KMS-11 (cell line): ENCODE measurements around the gene THTPA.
"Not testable (repeated sequence)": the region's sequence is repeated elsewhere in the genome, so short reads cannot be mapped to it uniquely, and the experiment has no call there.

Source experiments
- H2AFZ ChIP-seq: fragments of 200-600 bp; sonication (generic); 2 replicates; pipeline ENCODE4 v1.6.1; 2016; ENCODE audit warnings: antibody characterized with exemption, mixed run types, low read depth
- H3K27ac ChIP-seq: fragments of 200-600 bp; sonication (generic); 2 replicates; pipeline ENCODE4 v1.6.1; 2016; ENCODE audit warnings: mild to moderate bottlenecking, mixed run types
- H3K27me3 ChIP-seq: fragments of 200-600 bp; sonication (generic); 2 replicates; pipeline ENCODE4 v1.6.1; 2017; ENCODE audit warnings: mild to moderate bottlenecking, low read depth, mixed run types, moderate library complexity; ENCODE audit not compliant: insufficient read depth
- H3K36me3 ChIP-seq: fragments of 200-600 bp; sonication (generic); 2 replicates; pipeline ENCODE4 v1.6.1; 2017; ENCODE audit warnings: mild to moderate bottlenecking, mixed run types; ENCODE audit not compliant: insufficient read depth
- H3K4me1 ChIP-seq: fragments of 200-600 bp; sonication (generic); 2 replicates; pipeline ENCODE4 v1.6.1; 2016; ENCODE audit warnings: mild to moderate bottlenecking, low read depth, mixed run types; ENCODE audit not compliant: poor library complexity, severe bottlenecking
- H3K4me2 ChIP-seq: fragments of 200-600 bp; sonication (generic); 2 replicates; pipeline ENCODE4 v1.7.0; 2016; ENCODE audit warnings: mild to moderate bottlenecking, mixed run types
- H3K4me3 ChIP-seq: fragments of 200-600 bp; sonication (generic); IDR thresholded peaks from 2 replicates; pipeline ENCODE4 v1.6.1; 2017; ENCODE audit warnings: low read depth, low read length, mixed read lengths; ENCODE audit not compliant: insufficient read depth
- H3K79me2 ChIP-seq: fragments of 200-600 bp; sonication (generic); 2 replicates; pipeline ENCODE4 v1.6.1; 2016; ENCODE audit warnings: low read depth, mixed run types; ENCODE audit not compliant: insufficient read depth
- H3K9ac ChIP-seq: fragments of 200-600 bp; sonication (generic); 2 replicates; pipeline ENCODE4 v1.6.1; 2016; ENCODE audit warnings: mild to moderate bottlenecking, mixed run types
- H4K20me1 ChIP-seq: fragments of 200-600 bp; sonication (generic); 2 replicates; pipeline ENCODE4 v1.6.1; 2016; ENCODE audit warnings: mild to moderate bottlenecking, mixed run types; ENCODE audit not compliant: insufficient read depth
- TF ChIP-seq, protein P1 (sequence below): fragments of 200-600 bp; sonication (generic); conservative IDR thresholded peaks from 2 replicates; pipeline ENCODE4 v1.6.1; 2017; ENCODE audit warnings: low read depth, mild to moderate bottlenecking, antibody characterized with exemption, low read length, moderate library complexity, mixed read lengths

THTPA gene

GRCh38 chr14:23582906-23583760 lies 27.1 kb downstream of the THTPA start:
- Histone ChIP-seq H3K4me1 (no peaks in the 10 kb centered on the region), H3K9ac (no peak overlapping the region), H3K4me3 (no peak overlapping the region), H3K4me2 (no peak overlapping the region), H3K27ac (no peak overlapping the region), H2AFZ (no peak overlapping the region), H4K20me1 (no peaks in the 10 kb centered on the region), H3K79me2 (no peaks in the 10 kb centered on the region), H3K27me3 (no peaks in the 10 kb centered on the region), H3K36me3 (no peaks in the 10 kb centered on the region)
- TF ChIP-seq, protein P1, sequence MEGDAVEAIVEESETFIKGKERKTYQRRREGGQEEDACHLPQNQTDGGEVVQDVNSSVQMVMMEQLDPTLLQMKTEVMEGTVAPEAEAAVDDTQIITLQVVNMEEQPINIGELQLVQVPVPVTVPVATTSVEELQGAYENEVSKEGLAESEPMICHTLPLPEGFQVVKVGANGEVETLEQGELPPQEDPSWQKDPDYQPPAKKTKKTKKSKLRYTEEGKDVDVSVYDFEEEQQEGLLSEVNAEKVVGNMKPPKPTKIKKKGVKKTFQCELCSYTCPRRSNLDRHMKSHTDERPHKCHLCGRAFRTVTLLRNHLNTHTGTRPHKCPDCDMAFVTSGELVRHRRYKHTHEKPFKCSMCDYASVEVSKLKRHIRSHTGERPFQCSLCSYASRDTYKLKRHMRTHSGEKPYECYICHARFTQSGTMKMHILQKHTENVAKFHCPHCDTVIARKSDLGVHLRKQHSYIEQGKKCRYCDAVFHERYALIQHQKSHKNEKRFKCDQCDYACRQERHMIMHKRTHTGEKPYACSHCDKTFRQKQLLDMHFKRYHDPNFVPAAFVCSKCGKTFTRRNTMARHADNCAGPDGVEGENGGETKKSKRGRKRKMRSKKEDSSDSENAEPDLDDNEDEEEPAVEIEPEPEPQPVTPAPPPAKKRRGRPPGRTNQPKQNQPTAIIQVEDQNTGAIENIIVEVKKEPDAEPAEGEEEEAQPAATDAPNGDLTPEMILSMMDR: no peak

- not testable (repeated sequence) for H3K79me2 ChIP-seq, H3K4me2 ChIP-seq, H3K36me3 ChIP-seq, H3K4me1 ChIP-seq, H2AFZ ChIP-seq, H4K20me1 ChIP-seq, H3K9ac ChIP-seq, H3K4me3 ChIP-seq, H3K27ac ChIP-seq, H3K27me3 ChIP-seq
These were observed 27.9 kb downstream of the THTPA start for GRCh38 chr14:23583761-23584526.

DNA sequence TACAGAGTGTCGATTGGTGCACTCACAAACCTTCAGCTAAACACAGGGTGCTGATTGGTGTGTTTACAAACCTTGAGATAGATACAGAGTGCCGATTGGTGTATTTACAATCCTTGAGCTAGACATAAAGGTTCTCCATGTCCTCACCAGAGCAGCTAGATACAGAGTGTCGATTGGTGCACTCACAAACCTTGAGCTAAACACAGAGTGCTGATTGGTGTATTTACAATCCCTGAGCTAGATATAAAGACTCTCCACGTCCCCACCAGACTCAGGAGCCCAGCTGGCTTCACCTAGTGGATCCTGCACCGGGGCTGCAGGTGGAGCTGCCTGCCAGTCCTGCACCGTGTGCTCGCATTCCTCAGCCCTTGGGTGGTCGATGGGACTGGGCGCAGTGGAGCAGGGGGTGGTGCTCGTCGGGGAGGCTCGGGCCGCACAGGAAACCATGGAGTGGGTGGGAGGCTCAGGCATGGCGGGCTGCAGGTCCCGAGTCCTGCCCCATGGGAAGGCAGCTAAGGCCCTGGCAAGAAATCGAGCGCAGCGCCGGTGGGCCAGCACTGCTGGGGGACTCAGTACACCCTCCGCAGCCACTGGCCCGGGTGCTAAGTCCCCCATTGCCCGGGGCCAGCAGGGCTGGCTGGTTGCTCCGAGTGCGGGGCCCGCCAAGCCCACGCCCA lies 28.6 kb downstream of the THTPA start:
- H2AFZ ChIP-seq, H3K79me2 ChIP-seq, H3K4me2 ChIP-seq, H3K4me3 ChIP-seq, H3K27ac ChIP-seq, H3K4me1 ChIP-seq, H4K20me1 ChIP-seq, H3K36me3 ChIP-seq, H3K27me3 ChIP-seq, H3K9ac ChIP-seq: not testable (repeated sequence)

DNA sequence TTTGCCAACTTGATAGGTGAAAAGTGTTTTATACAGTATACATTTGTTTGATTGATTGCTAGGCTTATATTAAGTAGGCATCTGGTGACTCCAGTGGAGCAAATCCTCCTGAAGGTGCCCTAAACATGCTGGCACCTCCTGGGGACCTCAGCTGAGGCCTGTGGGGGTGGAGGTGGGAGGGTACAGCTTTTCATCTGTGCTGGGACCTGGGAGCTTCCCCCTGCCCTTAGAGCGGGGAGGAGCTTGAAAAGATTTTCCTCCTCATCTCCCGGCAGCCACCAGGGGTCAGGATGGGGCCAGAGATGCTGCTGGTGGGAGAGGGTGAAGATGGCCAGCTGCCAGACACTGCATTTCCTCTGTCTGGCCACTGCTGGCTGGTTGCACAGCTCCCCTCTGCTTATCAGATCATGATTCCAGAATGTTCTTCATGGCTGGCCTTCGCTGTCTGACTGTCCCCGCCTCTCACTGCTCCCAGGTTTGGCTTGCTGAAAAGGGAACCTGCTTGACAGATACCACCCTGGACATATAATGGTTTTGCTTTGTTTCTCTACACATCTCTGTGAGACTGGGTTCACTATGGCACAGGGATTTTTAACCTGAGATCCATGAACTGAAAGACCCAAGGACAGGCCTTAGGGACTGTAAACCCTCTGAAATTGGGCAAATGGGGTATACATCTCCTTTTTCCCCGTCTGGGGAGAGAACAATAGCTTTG lies 33.0 kb downstream of the THTPA start:
- Histone ChIP-seq H3K4me3 (no peak overlapping the region), H4K20me1 (no peaks in the 10 kb centered on the region), H3K79me2 (no peaks in the 10 kb centered on the region), H3K27ac (no peak overlapping the region), H3K27me3 (no peaks in the 10 kb centered on the region), H3K9ac (no peak overlapping the region), H2AFZ (peak overlapping the region; percentile 49; the same call in 1 of the 2 replicates), H3K36me3 (no peaks in the 10 kb centered on the region), H3K4me1 (peaks cover 5% of the 10 kb centered on the region), H3K4me2 (peak overlapping the region; percentile 42; the same call in 1 of the 2 replicates)
- TF ChIP-seq, protein P1: peak; percentile 65

GRCh38 chr14:23589606-23590005 lies 33.5 kb downstream of the THTPA start:
- no peak overlapping the region for H3K9ac ChIP-seq
- no peaks in the 10 kb centered on the region for H3K79me2 ChIP-seq
- no peak overlapping the region for H3K27ac ChIP-seq
- no peak overlapping the region for H3K4me2 ChIP-seq
- no peaks in the 10 kb centered on the region for H4K20me1 ChIP-seq
- no peaks in the 10 kb centered on the region for H3K27me3 ChIP-seq
- H2AFZ ChIP-seq: peak overlapping the region; percentile 49; the same call in 1 of the 2 replicates
- peaks cover 5% of the 10 kb centered on the region for H3K4me1 ChIP-seq
- H3K36me3 ChIP-seq: no peaks in the 10 kb centered on the region
- TF ChIP-seq, protein P1: no peak
- no peak overlapping the region for H3K4me3 ChIP-seq
